ENCODE measurements around the gene SYNJ1. TPM values are rescaled to one million over a fixed set of nuclear protein-coding genes. Genes with fewer than 3 reads are reported as not detected.
"Not testable (repeated sequence)": the region's sequence is repeated elsewhere in the genome, so short reads cannot be mapped to it uniquely, and the experiment has no call there.

Gene SYNJ1
- total RNA-seq, 1 experiment from 2014 or later = 5.8 TPM

GRCh38 chr21:32610940-32611339, 116.9 kb downstream of the SYNJ1 start:
- not testable (repeated sequence) for H3K4me3 ChIP-seq; H3K27ac ChIP-seq; H3K27me3 ChIP-seq (replicated peaks); H3K9me3 ChIP-seq (replicated peaks); H3K36me3 ChIP-seq; DNase-seq (ENCODE audit: low read depth in 1 of 2, low spot score in 2 of 2); H3K4me1 ChIP-seq (replicated peaks)

DNA sequence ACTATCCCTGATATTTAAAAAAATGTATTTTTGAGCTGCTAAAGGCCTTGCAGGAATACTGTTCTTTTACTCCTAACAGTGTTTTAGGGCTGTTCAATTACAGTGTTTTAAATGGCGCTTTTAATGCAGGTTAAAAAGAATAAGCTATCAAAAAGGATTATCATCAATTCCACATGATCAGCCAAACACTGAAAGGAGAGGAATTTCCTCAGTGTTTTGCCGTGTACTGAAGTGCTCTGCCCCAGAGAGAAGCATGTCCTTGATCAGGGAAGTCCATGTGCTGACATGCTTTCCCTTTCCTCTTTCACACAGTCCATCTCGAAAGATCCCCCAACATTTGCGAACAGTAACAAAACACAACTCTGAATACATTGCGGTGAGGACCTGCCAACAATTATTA, 119.0 kb downstream of the SYNJ1 start:
- H3K9me3 ChIP-seq (replicated peaks) = no peaks in the 10 kb centered on the region
- no peak overlapping the region for H3K4me3 ChIP-seq
- no peaks in the 10 kb centered on the region for H3K27me3 ChIP-seq (replicated peaks)
- peaks cover 8% of the 10 kb centered on the region for H3K4me1 ChIP-seq (replicated peaks)
- DNase-seq (ENCODE audit: low read depth in 1 of 2, low spot score in 2 of 2) = no peak
- H3K36me3 ChIP-seq = peaks cover 18% of the 10 kb centered on the region
- no peak overlapping the region for H3K27ac ChIP-seq

DNA sequence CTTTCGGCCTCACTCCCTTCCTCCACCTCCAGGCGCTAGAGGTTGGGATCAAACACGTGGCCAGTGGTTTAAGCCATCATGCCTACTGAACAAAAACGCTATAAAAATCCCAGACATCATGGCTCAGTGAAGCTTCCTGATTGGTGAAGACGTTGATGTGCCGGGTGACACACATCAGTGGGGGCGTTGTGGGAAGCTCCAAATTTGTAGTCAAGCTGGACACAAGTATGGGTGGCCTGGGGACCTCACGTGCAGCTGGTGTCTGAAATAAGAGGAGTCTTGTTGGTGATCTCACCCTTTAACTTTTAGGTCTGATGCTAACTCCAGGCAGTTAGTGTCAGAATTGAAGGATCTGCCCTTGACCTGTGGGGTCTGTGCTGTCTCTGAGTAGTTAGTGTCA, 122.3 kb downstream of the SYNJ1 start:
- Histone ChIP-seq H3K4me1 (replicated peaks) (no peaks in the 10 kb centered on the region), H3K9me3 (replicated peaks) (no peaks in the 10 kb centered on the region), H3K27ac (no peak overlapping the region), H3K4me3 (no peak overlapping the region), H3K27me3 (replicated peaks) (no peaks in the 10 kb centered on the region), H3K36me3 (peaks cover 22% of the 10 kb centered on the region)
- no peak for DNase-seq (ENCODE audit: low read depth in 1 of 2, low spot score in 2 of 2)

DNA sequence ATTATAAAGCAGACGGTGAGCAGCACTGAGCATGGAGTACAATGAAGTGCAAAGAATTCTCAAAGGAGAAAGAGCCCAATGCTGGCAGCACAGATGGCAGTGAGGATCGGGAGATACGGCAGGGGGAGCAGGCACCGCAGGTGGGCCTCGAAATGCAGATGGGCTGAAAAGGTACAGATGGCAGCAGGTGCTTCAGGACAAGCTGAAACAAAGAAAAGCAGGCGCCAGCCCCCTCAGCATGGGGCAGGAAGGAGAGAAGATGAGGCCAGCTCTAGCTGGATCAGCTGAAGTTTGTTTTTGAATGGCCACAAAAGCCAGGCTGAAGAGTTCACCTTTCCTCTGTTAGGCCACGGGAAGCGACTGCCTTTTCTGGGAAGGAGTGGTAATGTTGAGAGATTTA, 123.3 kb downstream of the SYNJ1 start:
- no peak for DNase-seq (ENCODE audit: low read depth in 1 of 2, low spot score in 2 of 2)
- no peak overlapping the region for H3K4me3 ChIP-seq
- peaks cover 22% of the 10 kb centered on the region for H3K36me3 ChIP-seq
- H3K27me3 ChIP-seq (replicated peaks) = no peaks in the 10 kb centered on the region
- no peaks in the 10 kb centered on the region for H3K9me3 ChIP-seq (replicated peaks)
- no peaks in the 10 kb centered on the region for H3K4me1 ChIP-seq (replicated peaks)
- no peak overlapping the region for H3K27ac ChIP-seq

DNA sequence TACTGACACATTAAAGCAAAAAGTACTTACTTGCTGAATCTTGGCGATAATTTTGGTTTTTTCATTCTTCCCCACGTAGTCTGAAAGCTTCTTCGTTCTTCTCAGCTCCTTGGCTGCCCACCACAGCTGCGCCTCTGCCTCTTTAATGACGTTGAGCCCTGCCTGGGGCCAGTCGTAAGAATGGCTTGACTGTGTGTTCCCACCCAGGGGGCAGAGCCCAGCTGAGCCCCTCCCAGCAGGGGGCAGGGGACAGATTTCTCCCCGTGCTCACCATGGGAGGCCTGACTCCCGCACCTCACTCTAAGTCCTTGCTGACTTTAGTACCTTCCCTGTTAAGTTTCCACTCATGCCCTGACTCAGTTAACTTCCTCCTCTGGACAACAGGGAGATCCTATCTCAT, 124.7 kb downstream of the SYNJ1 start:
- Histone ChIP-seq H3K9me3 (replicated peaks) (no peaks in the 10 kb centered on the region), H3K4me1 (replicated peaks) (no peaks in the 10 kb centered on the region), H3K4me3 (no peak overlapping the region), H3K27ac (no peak overlapping the region), H3K27me3 (replicated peaks) (no peaks in the 10 kb centered on the region), H3K36me3 (peaks cover 22% of the 10 kb centered on the region)
- DNase-seq (ENCODE audit: low read depth in 1 of 2, low spot score in 2 of 2) = no peak

GRCh38 chr21:32602099-32602498, 125.7 kb downstream of the SYNJ1 start:
- H3K4me3 ChIP-seq = no peak overlapping the region
- DNase-seq (ENCODE audit: low read depth in 1 of 2, low spot score in 2 of 2) = no peak
- no peaks in the 10 kb centered on the region; the same call in 1 of the 2 replicates for H3K9me3 ChIP-seq (replicated peaks)

DNA sequence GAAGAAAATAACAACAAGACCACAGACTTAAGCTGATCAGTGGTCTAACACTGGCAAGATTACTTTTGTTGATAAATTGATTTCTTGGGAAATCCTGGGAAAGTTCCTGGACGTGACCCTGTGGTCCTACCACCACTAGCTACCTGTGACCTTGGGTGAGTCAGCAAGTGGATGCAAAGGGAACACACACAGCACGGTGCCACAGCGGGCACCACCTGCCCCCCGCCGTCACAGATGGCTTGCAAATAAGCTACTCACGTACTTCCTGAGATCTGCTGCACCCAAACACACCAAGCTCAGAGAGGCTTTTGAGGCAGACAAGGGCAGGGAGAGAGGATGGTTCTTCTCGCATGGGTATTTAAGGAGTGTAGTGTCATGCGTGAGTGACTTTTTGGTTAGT, 128.3 kb downstream of the SYNJ1 start:
- H3K36me3 ChIP-seq = peaks cover 14% of the 10 kb centered on the region; the same call in 1 of the 2 replicates
- H3K27ac ChIP-seq = no peak overlapping the region
- no peaks in the 10 kb centered on the region; the same call in 1 of the 2 replicates for H3K9me3 ChIP-seq (replicated peaks)
- no peaks in the 10 kb centered on the region for H3K27me3 ChIP-seq (replicated peaks)
- H3K4me3 ChIP-seq = no peak overlapping the region
- no peak for DNase-seq (ENCODE audit: low read depth in 1 of 2, low spot score in 2 of 2)
- H3K4me1 ChIP-seq (replicated peaks) = peaks cover 11% of the 10 kb centered on the region

More at GRCh38 chr21:32602099-32602498, 125.7 kb downstream of the SYNJ1 start:
- Histone ChIP-seq H3K4me1 (replicated peaks) (peaks cover 6% of the 10 kb centered on the region), H3K36me3 (peaks cover 21% of the 10 kb centered on the region), H3K27me3 (replicated peaks) (no peaks in the 10 kb centered on the region), H3K27ac (no peak overlapping the region)

- H3K27ac ChIP-seq = no peak overlapping the region
- H3K27me3 ChIP-seq (replicated peaks) = no peaks in the 10 kb centered on the region
- H3K4me3 ChIP-seq = no peak overlapping the region
- H3K4me1 ChIP-seq (replicated peaks) = peaks cover 11% of the 10 kb centered on the region
- DNase-seq (ENCODE audit: low read depth in 1 of 2, low spot score in 2 of 2) = no peak
- H3K36me3 ChIP-seq = peaks cover 10% of the 10 kb centered on the region; the same call in 1 of the 2 replicates
- H3K9me3 ChIP-seq (replicated peaks) = no peaks in the 10 kb centered on the region; the same call in 1 of the 2 replicates
Measured at GRCh38 chr21:32599091-32599490, 128.7 kb downstream of the SYNJ1 start.

- Histone ChIP-seq H3K4me3 (no peak overlapping the region), H3K4me1 (replicated peaks) (peaks cover 11% of the 10 kb centered on the region), H3K36me3 (no peaks in the 10 kb centered on the region), H3K27me3 (replicated peaks) (no peaks in the 10 kb centered on the region), H3K27ac (peak overlapping the region; percentile 38), H3K9me3 (replicated peaks) (no peaks in the 10 kb centered on the region; the same call in 1 of the 2 replicates)
- peak; percentile 69 to 76 for DNase-seq (ENCODE audit: low read depth in 1 of 2, low spot score in 2 of 2)
Measured at GRCh38 chr21:32597205-32597604, 130.6 kb downstream of the SYNJ1 start.

GRCh38 chr21:32595431-32595830, 132.4 kb downstream of the SYNJ1 start:
- Histone ChIP-seq H3K4me1 (replicated peaks) (peaks cover 11% of the 10 kb centered on the region), H3K27me3 (replicated peaks) (no peaks in the 10 kb centered on the region), H3K4me3 (no peak overlapping the region), H3K27ac (no peak overlapping the region), H3K36me3 (no peaks in the 10 kb centered on the region), H3K9me3 (replicated peaks) (no peaks in the 10 kb centered on the region; the same call in 1 of the 2 replicates)
- DNase-seq (ENCODE audit: low read depth in 1 of 2, low spot score in 2 of 2) = no peak

- peaks cover 11% of the 10 kb centered on the region for H3K4me1 ChIP-seq (replicated peaks)
Measured at GRCh38 chr21:32593690-32594089, 134.1 kb downstream of the SYNJ1 start.

DNA sequence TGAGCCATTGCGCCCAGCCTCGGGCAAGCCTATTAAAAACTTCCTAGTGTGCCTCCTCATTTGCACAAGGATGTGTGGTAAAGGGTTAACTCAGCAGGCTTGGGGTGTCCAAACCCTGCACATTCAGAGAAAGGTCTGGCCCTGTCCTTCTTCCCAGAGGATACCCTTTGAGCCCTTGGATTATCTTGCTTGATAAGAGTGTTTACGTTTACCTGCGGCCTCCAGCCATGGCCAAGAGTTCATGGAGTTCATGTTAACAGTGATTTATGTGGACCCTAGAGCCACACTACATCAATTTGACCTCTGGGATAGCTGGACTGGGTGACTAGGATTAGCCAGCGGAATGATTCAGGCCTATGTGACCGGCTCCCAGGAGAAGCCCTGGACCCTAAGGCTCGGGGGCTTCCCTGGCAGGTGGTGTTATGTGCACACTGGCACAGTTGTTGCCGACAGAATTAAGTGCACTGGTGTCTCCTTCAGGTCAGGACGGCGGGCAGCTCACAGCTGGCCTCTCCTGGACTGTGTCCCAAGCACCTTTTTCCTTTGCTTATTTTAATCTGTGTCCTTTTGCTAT, 134.8 kb downstream of the SYNJ1 start:
- Histone ChIP-seq H3K4me3 (no peak overlapping the region), H3K9me3 (replicated peaks) (no peaks in the 10 kb centered on the region; the same call in 1 of the 2 replicates), H3K36me3 (no peaks in the 10 kb centered on the region), H3K27ac (no peak overlapping the region), H3K27me3 (replicated peaks) (0 out of 2 replicates have a peak, but pooled peaks cover 3% of the 10 kb centered on the region), H3K4me1 (replicated peaks) (peaks cover 11% of the 10 kb centered on the region)
- DNase-seq (ENCODE audit: low read depth in 1 of 2, low spot score in 2 of 2) = no peak

More at GRCh38 chr21:32593690-32594089, 134.1 kb downstream of the SYNJ1 start:
- H3K9me3 ChIP-seq (replicated peaks) = no peaks in the 10 kb centered on the region; the same call in 1 of the 2 replicates
- no peaks in the 10 kb centered on the region for H3K36me3 ChIP-seq
- H3K27ac ChIP-seq = no peak overlapping the region
- no peak overlapping the region for H3K4me3 ChIP-seq
- DNase-seq (ENCODE audit: low read depth in 1 of 2, low spot score in 2 of 2) = no peak
- H3K27me3 ChIP-seq (replicated peaks) = 0 out of 2 replicates have a peak, but pooled peaks cover 3% of the 10 kb centered on the region

DNA sequence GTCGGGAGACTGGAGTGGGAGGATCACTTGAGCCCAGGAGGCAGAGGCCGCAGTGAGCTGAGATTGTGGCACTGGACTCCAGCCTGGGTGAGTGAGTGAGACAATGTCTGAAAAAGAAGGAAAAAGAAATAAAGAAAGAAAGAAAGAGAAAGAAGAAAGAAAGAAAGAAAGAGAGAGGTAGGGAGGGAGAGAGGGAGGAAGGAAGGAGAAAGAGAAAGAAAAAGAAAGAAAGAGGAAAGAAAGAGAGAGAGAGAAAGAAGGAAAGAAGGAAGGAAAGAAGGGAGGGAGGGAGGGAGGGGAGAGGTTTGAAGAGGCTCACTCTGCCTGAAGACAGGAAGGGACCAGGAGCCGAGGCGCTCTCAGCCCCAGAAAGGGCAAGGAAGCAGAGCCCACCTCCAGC, 137.7 kb downstream of the SYNJ1 start:
- DNase-seq (ENCODE audit: low read depth in 1 of 2, low spot score in 2 of 2) = no peak

GRCh38 chr21:32587651-32588050, 140.2 kb downstream of the SYNJ1 start:
- no peaks in the 10 kb centered on the region for H3K36me3 ChIP-seq
- no peaks in the 10 kb centered on the region for H3K9me3 ChIP-seq (replicated peaks)
- H3K4me1 ChIP-seq (replicated peaks) = no peaks in the 10 kb centered on the region
- no peak overlapping the region for H3K4me3 ChIP-seq
- H3K27me3 ChIP-seq (replicated peaks) = peaks cover 16% of the 10 kb centered on the region; the same call in 1 of the 2 replicates
- no peak overlapping the region for H3K27ac ChIP-seq
- DNase-seq (ENCODE audit: low read depth in 1 of 2, low spot score in 2 of 2) = no peak

More for the DNA sequence above, 137.7 kb downstream of the SYNJ1 start:
- Histone ChIP-seq H3K27me3 (replicated peaks) (peaks cover 15% of the 10 kb centered on the region; the same call in 1 of the 2 replicates), H3K4me3 (no peak overlapping the region), H3K4me1 (replicated peaks) (no peaks in the 10 kb centered on the region), H3K36me3 (no peaks in the 10 kb centered on the region), H3K9me3 (replicated peaks) (no peaks in the 10 kb centered on the region), H3K27ac (no peak overlapping the region)

All from SJSA1 (cell line).